CD1c-positive myeloid dendritic cell (primary cell): ENCODE data around the gene LRP10.
"Not testable (repeated sequence)": the region's sequence is repeated elsewhere in the genome, so short reads cannot be mapped to it uniquely, and the experiment has no call there.

Experiments
- DNase-seq: peaks from one replicate; pipeline ENCODE4 v3.0.0-alpha.2; 2016; ENCODE audit errors: extremely low spot score

LRP10 gene

DNA sequence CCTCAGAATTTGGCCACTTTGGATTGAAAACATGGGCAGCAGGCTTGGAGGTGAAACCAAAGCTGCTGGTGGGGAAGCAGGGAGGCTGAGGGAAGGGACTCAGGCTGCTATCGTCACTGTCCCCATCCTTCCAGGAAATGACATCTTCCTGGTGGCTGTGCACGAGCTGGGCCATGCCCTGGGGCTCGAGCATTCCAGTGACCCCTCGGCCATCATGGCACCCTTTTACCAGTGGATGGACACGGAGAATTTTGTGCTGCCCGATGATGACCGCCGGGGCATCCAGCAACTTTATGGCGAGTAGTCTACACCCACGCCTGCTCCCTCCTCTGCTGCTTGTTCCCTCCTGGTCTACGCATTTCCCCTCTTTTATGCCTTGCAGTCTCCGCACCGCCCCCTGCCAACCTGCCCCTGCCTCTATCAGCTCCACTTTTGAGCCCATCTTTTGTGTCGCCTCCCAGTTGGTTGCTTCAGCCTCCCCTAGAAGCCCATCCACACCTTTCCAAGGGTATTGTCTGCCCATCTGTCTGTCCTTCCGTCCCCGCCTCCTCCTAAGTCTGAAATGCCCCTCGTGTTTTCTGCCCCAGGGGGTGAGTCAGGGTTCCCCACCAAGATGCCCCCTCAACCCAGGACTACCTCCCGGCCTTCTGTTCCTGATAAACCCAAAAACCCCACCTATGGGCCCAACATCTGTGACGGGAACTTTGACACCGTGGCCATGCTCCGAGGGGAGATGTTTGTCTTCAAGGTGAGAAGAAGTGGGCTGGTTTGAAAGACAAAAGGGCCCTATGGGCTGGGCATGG, 28.2 kb upstream of the LRP10 start:
- no peak for DNase-seq

GRCh38 chr14:22844221-22845102, 27.1 kb upstream of the LRP10 start:
- no peak for DNase-seq

DNA sequence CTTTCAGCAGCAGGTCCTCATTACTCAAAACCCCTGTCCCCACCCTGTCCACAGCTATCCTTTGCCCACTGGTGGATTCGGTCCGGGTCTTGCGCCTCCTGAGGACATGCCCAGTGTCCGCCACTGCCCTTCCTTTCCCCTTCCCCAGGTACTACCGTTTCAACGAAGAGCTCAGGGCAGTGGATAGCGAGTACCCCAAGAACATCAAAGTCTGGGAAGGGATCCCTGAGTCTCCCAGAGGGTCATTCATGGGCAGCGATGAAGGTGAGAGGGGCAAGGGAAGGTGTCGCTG, 26.5 kb upstream of the LRP10 start:
- no peak for DNase-seq

DNA sequence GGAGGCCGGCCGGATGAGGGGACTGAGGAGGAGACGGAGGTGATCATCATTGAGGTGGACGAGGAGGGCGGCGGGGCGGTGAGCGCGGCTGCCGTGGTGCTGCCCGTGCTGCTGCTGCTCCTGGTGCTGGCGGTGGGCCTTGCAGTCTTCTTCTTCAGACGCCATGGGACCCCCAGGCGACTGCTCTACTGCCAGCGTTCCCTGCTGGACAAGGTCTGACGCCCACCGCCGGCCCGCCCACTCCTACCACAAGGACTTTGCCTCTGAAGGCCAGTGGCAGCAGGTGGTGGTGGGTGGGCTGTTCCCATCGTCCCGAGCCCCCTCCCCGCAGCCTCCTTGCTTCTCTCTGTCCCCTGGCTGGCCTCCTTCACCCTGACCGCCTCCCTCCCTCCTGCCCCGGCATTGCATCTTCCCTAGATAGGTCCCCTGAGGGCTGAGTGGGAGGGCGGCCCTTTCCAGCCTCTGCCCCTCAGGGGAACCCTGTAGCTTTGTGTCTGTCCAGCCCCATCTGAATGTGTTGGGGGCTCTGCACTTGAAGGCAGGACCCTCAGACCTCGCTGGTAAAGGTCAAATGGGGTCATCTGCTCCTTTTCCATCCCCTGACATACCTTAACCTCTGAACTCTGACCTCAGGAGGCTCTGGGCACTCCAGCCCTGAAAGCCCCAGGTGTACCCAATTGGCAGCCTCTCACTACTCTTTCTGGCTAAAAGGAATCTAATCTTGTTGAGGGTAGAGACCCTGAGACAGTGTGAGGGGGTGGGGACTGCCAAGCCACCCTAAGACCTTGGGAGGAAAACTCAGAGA, 25.5 kb upstream of the LRP10 start:
- DNase-seq, result no peak

DNA sequence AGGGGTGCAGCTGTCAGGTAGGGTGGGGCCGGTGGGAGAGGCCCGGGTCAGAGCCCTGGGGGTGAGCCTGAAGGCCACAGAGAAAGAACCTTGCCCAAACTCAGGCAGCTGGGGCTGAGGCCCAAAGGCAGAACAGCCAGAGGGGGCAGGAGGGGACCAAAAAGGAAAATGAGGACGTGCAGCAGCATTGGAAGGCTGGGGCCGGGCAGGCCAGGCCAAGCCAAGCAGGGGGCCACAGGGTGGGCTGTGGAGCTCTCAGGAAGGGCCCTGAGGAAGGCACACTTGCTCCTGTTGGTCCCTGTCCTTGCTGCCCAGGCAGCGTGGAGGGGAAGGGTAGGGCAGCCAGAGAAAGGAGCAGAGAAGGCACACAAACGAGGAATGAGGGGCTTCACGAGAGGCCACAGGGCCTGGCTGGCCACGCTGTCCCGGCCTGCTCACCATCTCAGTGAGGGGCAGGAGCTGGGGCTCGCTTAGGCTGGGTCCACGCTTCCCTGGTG, 24.7 kb upstream of the LRP10 start:
- no peak for DNase-seq

DNA sequence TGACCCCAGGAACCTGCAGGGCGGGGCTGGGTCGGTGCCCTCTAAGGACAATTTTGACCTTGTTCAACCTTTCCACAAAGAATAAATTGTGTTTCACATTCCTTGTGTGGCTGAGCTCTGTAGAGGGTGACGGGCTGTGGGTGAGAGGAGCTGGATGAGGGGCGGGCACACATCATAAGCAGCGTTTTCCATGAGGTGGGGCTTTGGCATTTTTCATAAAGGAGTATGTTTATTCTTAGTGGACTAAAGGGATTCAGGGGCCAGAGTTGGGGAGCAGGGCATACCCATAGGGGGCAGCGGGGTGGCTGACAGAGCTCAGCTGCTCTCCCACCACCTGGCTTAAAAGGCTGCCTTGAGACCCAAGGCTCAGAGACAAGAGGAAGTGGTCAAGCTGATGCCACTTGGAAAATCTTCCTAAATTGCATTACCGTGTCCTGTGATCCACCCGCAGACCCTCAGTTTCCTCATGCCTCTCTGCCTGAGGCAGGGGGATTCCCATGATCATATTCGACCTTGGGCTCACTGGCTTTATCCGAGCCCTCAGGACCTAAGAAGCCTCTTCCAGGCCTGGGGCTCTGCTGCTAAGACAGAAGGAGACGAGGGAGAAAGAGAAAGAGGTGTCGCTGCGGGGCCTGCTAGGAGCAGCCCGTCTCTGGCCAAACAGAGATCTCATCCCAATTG, 23.7 kb upstream of the LRP10 start:
- peak; percentile 77 for DNase-seq

- peak; percentile 72 for DNase-seq
Observed at GRCh38 chr14:22848351-22849164, 23.0 kb upstream of the LRP10 start.

DNA sequence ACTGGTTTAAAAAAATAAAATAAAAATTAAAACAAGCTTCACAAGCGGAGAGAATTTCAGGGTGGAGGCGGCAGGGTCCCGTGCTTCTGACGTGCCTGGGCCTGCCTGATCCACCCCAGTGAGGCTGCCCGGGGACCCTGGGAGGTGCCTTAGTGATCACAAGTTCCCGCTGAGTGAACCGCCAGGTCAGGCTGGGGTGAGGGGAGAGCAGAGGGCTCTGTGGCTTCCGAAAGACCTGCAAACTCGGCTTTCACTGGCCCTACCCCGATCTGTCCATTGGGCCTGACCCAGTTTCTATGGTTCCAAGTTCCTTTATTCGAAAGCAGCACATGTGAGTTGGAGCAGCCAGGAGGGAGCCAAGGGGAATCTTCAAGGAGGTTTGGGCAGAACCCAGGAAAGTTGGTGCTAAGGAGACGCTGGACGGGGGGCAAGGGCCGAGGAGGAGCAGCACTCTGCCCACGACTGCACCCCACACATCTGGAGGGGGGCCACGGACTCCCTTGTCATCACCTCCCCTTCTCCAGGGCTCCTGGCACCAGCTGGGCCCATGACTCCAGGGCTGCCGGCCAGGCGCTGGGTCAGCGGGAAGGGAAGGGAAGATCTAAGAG, 22.2 kb upstream of the LRP10 start:
- DNase-seq, result no peak

- DNase-seq, result peak; percentile 51
Observed at GRCh38 chr14:22850944-22851764, 20.4 kb upstream of the LRP10 start.

DNA sequence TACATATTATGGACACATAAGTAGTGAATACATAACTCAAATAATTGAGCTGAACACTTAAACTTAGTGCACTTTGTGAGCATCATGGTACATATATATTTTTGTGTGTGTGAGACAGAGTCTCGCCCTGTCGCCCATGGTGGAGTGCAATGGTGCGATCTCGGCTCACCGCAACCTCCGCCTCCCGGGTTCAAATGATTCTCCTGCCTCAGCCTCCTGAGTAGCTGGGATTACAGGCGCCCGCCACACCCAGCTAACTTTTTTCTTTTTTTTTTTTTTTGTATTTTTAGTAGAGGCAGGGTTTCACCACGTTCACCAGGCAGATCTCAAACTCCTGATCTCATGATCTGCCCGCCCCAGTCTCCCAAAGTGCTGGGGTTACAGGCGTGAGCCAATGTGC, 19.4 kb upstream of the LRP10 start:
- not testable (repeated sequence) for DNase-seq

DNA sequence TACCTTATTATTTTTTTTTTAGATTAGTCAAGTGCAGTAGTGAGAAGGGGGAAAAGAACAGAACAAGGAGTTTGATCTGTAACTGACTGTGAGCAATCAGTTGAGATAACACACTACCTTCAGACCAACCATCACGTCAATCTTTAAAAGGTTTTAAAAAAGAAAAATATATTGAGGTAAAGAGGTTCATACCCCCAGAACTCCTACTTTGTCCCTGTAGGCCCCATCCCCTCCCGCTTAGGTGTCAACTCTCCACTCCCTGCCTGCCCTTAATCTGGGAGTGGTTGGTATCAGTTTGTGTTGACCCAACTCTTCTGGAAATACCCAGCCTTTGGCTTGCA, 19.0 kb upstream of the LRP10 start:
- DNase-seq, result no peak

DNA sequence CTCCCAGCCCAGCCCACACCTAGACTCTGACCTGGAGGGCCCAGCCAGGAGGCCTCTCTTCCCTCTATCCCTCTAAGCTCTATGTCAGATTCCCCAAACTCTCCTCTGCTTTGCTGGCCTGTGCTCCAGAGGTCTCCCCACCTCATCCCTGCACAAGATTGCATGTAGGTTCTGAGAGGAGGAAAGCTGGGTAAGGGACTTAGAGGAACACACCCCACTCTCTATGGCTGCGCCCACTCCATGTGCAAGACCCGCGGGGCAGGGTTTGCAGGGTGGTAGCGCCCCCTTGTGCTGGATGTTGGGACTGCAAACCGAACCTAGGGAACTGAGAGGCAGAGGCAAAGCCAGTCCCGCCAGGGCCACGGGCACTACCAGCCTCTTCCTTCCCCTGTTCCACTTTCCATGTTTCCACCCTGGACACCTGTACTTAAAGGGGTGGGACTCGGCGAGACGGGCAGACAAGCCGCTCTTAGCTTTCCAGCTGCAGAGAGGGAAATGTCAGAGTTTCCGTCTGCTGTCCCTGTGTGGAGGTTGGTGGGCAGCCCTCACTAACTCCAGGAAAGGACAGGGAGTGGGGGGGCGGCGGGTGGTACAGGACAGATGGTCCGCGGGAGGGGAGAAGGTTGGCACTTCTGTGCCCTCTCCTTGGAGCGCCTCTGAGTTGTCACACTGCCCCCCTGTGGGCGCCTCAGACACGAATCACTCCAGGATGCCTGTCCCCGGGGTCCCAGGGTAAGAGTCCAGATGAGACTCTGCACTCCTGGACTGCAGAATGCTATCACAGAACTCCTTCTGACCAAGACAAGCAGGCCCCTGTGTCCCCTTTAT, 18.4 kb upstream of the LRP10 start:
- DNase-seq, result peak; percentile 93

DNA sequence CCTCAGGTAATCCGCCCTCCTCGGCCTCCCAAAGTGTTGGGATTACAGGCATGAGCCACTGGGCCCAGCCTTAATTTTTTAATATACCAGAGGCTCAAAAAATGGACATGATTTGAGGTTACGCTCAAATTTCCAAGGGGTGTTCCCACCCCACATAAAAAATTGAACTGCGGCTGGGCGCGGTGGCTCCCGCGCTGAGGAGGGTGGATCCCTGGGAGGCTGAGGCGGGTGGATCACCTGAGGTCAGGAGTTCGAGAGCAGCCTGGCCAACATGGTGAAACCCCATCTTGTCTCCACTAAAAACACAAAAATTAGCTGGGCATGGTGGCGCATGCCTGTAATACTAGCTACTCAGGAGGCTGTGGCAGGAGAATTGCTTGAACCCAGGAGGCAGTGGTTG, 17.2 kb upstream of the LRP10 start:
- not testable (repeated sequence) for DNase-seq

- DNase-seq, result no peak
Observed at GRCh38 chr14:22854963-22855724, 16.4 kb upstream of the LRP10 start.

- DNase-seq, result no peak
Observed at GRCh38 chr14:22856428-22856827, 15.1 kb upstream of the LRP10 start.

GRCh38 chr14:22860377-22860776, 11.2 kb upstream of the LRP10 start:
- DNase-seq, result not testable (repeated sequence)

GRCh38 chr14:22861651-22862050, 9.9 kb upstream of the LRP10 start:
- no peak for DNase-seq

- DNase-seq, result no peak
Observed at GRCh38 chr14:22864979-22865378, 6.6 kb upstream of the LRP10 start.
